Gastrocnemius medialis (tissue), 4 donors: Measurements from ENCODE around the gene KIAA1549. TPM values are rescaled to one million over a fixed set of nuclear protein-coding genes. Genes with fewer than 3 reads are reported as not detected.

ENCODE experiments used
- ATAC-seq, 2 donors: fragments of 150-250 bp; one replicate each; pipeline ENCODE4 v1.9.1; 2016
- DNase-seq, 2 donors: peaks; one replicate each; pipeline ENCODE4 v3.0.0-alpha.2; 2019
- H3K27ac ChIP-seq, 4 donors: fragments of 200-600 bp; sonication (generic); 1 replicate in 1 of 4; 2 replicates in 3 of 4; pipeline ENCODE4 v1.5.1; 2016 to 2018; ENCODE audit warnings: mild to moderate bottlenecking in 2 of 4, moderate library complexity in 1 of 4
- H3K27me3 ChIP-seq, 3 donors: fragments of 200-600 bp; sonication (generic) in 2 of 3; 1 replicate in 1 of 3; 2 replicates in 2 of 3; pipeline versions ENCODE4 v1.5.1 to v1.6.0; 2016 to 2019; ENCODE audit warnings: mild to moderate bottlenecking in 1 of 3, moderate library complexity in 1 of 3
- H3K36me3 ChIP-seq, 2 donors: fragments of 200-600 bp; sonication (generic) in 1 of 2; one replicate each; pipeline ENCODE4 v1.5.1; 2017 to 2018
- H3K4me1 ChIP-seq, 2 donors: fragments of 200-600 bp; sonication (generic) in 1 of 2; one replicate each; pipeline ENCODE4 v1.5.1; 2016 to 2017; ENCODE audit warnings: mild to moderate bottlenecking in 2 of 2
- H3K4me3 ChIP-seq, 4 donors: fragments of 200-600 bp; sonication (generic) in 3 of 4; 1 replicate in 1 of 4; 2 replicates in 3 of 4; pipeline ENCODE4 v1.5.1; 2016 to 2019; ENCODE audit warnings: mild to moderate bottlenecking in 2 of 4
- H3K9me3 ChIP-seq, 3 donors: fragments of 200-600 bp; sonication (generic) in 2 of 3; 1 replicate in 1 of 3; 2 replicates in 2 of 3; pipeline ENCODE4 v1.5.1; 2016 to 2019
- CTCF ChIP-seq, 5 experiments: fragments of 450-650 bp in 3 of 5; fragments of 200-600 bp in 2 of 5; sonication (generic) in 2 of 5; IDR thresholded peaks in 4 of 5; conservative IDR thresholded peaks in 1 of 5; 1 replicate in 4 of 5; 2 replicates in 1 of 5; pipeline ENCODE4 v1.5.1; 2016 to 2019; ENCODE audit warnings: antibody characterized with exemption in 5 of 5, mild to moderate bottlenecking in 3 of 5, moderate library complexity in 3 of 5
- POLR2A ChIP-seq, 2 donors: fragments of 450-650 bp; IDR thresholded peaks; one replicate each; pipeline ENCODE4 v1.6.1; 2017; ENCODE audit warnings: antibody characterized with exemption in 2 of 2, mild to moderate bottlenecking in 2 of 2, moderate library complexity in 2 of 2
- in situ Hi-C, 4 donors: fragments of 200-750 bp; cut with MboI; loops; one replicate each; pipeline versions ENCODE4 v1.15.0 to v1.8.0; 2017; ENCODE audit warnings: low sequenced_read_pairs in 4 of 4
- intact Hi-C: fragments of 100-400 bp; cut with DNase I; formaldehyde crosslinking; loops from one replicate; pipeline ENCODE4 v1.15.1; 2023; ENCODE audit warnings: low total_unique reads
- total RNA-seq, 4 donors: library from RNA; depleted of rRNA; stranded (reverse); fragments of >200 nt; gene quantifications; one replicate each; pipeline versions ENCODE4 v1.1.0 to v1.2.3, GENCODE V29; 2016

KIAA1549 gene
- total RNA-seq, 4 donors from 2014 or later = 0.55 to 0.87 (median 0.75) TPM

GRCh38 chr7:138802706-138803105 is 178.5 kb downstream of the KIAA1549 start:
- no peaks in the 10 kb centered on the region for H3K27me3 ChIP-seq
- no peaks in the 10 kb centered on the region for H3K9me3 ChIP-seq
- TF ChIP-seq CTCF (IDR thresholded peaks at IDR 0.05 in 4 of 5, conservative IDR thresholded peaks at IDR 0.05 in 1 of 5) (no peak), POLR2A (IDR thresholded peaks at IDR 0.05) (no peak)
- ATAC-seq = no peak
- no peaks in the 10 kb centered on the region for H3K4me1 ChIP-seq
- in situ Hi-C loops (no loop called here), intact Hi-C loops (no loop called here)
- no peak for DNase-seq
- H3K4me3 ChIP-seq = no peak overlapping the region
- H3K36me3 ChIP-seq = no peaks in the 10 kb centered on the region
- no peak overlapping the region for H3K27ac ChIP-seq

- Histone ChIP-seq H3K4me3 (no peak overlapping the region), H3K27me3 (no peaks in the 10 kb centered on the region), H3K4me1 (no peaks in the 10 kb centered on the region), H3K27ac (no peak overlapping the region), H3K9me3 (no peaks in the 10 kb centered on the region), H3K36me3 (no peaks in the 10 kb centered on the region)
- no peak for ATAC-seq
- in situ Hi-C loops (no loop called here), intact Hi-C loops (no loop called here)
- no peak for TF ChIP-seq CTCF (IDR thresholded peaks at IDR 0.05 in 4 of 5, conservative IDR thresholded peaks at IDR 0.05 in 1 of 5)
- no peak for TF ChIP-seq POLR2A (IDR thresholded peaks at IDR 0.05)
- no peak for DNase-seq
Measured at GRCh38 chr7:138801256-138801655, 179.9 kb downstream of the KIAA1549 start.

- no peaks in the 10 kb centered on the region for H3K36me3 ChIP-seq
- H3K9me3 ChIP-seq = no peaks in the 10 kb centered on the region
- no peak for DNase-seq
- H3K4me3 ChIP-seq = no peak overlapping the region
- intact Hi-C loops = no loop called here
- H3K4me1 ChIP-seq = no peaks in the 10 kb centered on the region
- in situ Hi-C loops = no loop called here
- no peak for ATAC-seq
- no peak overlapping the region for H3K27ac ChIP-seq
- H3K27me3 ChIP-seq = no peaks in the 10 kb centered on the region
- TF ChIP-seq CTCF (IDR thresholded peaks at IDR 0.05 in 4 of 5, conservative IDR thresholded peaks at IDR 0.05 in 1 of 5) (no peak), POLR2A (IDR thresholded peaks at IDR 0.05) (no peak)
Measured at GRCh38 chr7:138799336-138800000, 181.7 kb downstream of the KIAA1549 start.

- no peak for DNase-seq
- ATAC-seq = no peak
- H3K36me3 ChIP-seq = no peaks in the 10 kb centered on the region
- H3K4me3 ChIP-seq = no peak overlapping the region
- no peaks in the 10 kb centered on the region for H3K4me1 ChIP-seq
- in situ Hi-C loops = no loop called here
- no peak overlapping the region for H3K27ac ChIP-seq
- H3K9me3 ChIP-seq = no peaks in the 10 kb centered on the region
- intact Hi-C loops = no loop called here
- H3K27me3 ChIP-seq = no peaks in the 10 kb centered on the region
- TF ChIP-seq POLR2A (IDR thresholded peaks at IDR 0.05) = no peak
- no peak for TF ChIP-seq CTCF (IDR thresholded peaks at IDR 0.05 in 4 of 5, conservative IDR thresholded peaks at IDR 0.05 in 1 of 5)
Measured at GRCh38 chr7:138798836-138799235, 182.4 kb downstream of the KIAA1549 start.
